Esophagus (tissue), 2 donors: ENCODE results near the gene C1QTNF9B. TPM values are rescaled to one million over a fixed set of nuclear protein-coding genes. Genes with fewer than 3 reads are reported as not detected.

Experiments
- H3K27ac ChIP-seq, 2 donors: one replicate each; pipeline ENCODE4 v1.5.1; 2013; ENCODE audit warnings: low read depth in 2 of 2, mild to moderate bottlenecking in 2 of 2, inconsistent platforms in 1 of 2, low read length in 1 of 2, moderate library complexity in 1 of 2
- H3K27me3 ChIP-seq, 2 donors: one replicate each; pipeline ENCODE4 v1.6.1; 2013; ENCODE audit warnings: low read length in 2 of 2, control low read depth in 1 of 2, mild to moderate bottlenecking in 1 of 2; ENCODE audit not compliant: insufficient read depth in 2 of 2, control insufficient read depth in 1 of 2
- H3K36me3 ChIP-seq, 2 donors: one replicate each; pipeline ENCODE4 v1.6.1; 2013; ENCODE audit warnings: low read length in 1 of 2; ENCODE audit not compliant: control insufficient read depth in 2 of 2, insufficient read depth in 2 of 2
- H3K4me1 ChIP-seq, 2 donors: one replicate each; pipeline ENCODE4 v1.6.1; 2013; ENCODE audit warnings: low read length in 1 of 2; ENCODE audit not compliant: control insufficient read depth in 2 of 2, insufficient read depth in 2 of 2
- H3K4me3 ChIP-seq, 2 donors: one replicate each; pipeline ENCODE4 v1.5.1; 2013; ENCODE audit warnings: low read length in 2 of 2, mild to moderate bottlenecking in 2 of 2, low read depth in 1 of 2, moderate library complexity in 1 of 2
- H3K9me3 ChIP-seq, 2 donors: one replicate each; pipeline ENCODE4 v1.6.1; 2013; ENCODE audit warnings: mild to moderate bottlenecking in 2 of 2, low read depth in 1 of 2, low read length in 1 of 2, moderate library complexity in 1 of 2; ENCODE audit not compliant: control insufficient read depth in 2 of 2, insufficient read depth in 1 of 2
- WGBS, 2 donors: extraction: QIAGEN DNeasy Blood & Tissue Kit; methylation state at CpG; one replicate each; pipeline ENCODE4 v1.1.7; 2013; 5-methylcytosine and 5-hydroxymethylcytosine counted together
- polyA plus RNA-seq, 2 donors: library from polyadenylated mRNA; stranded (reverse); fragments of 200-250 nt; gene quantifications; one replicate each; pipeline ENCODE4 v1.2.3, GENCODE V29; 2013
- donor health status: healthy with polysubstance abuse.
- donor health status: Bipolar disorder and iron deficiency.

C1QTNF9B gene
- polyA plus RNA-seq, 2 donors: 0.04 to 0.16 TPM

GRCh38 chr13:23921451-23921888 is 24.2 kb upstream of the C1QTNF9B start:
- WGBS, 2 donors: 9 to 13% methylated on average over 2 of the region's 2 CpGs
- no peak overlapping the region for H3K27ac ChIP-seq

GRCh38 chr13:23919006-23919405 is 21.7 kb upstream of the C1QTNF9B start:
- no peaks in the 10 kb centered on the region for H3K9me3 ChIP-seq
- WGBS, 2 donors: 95 to 96% methylated on average over 1 of the region's 1 CpG
- H3K4me3 ChIP-seq: no peak overlapping the region
- H3K36me3 ChIP-seq: no peaks in the 10 kb centered on the region
- H3K27me3 ChIP-seq: no peaks in the 10 kb centered on the region
- H3K4me1 ChIP-seq: no peaks in the 10 kb centered on the region
- no peak overlapping the region for H3K27ac ChIP-seq

More at GRCh38 chr13:23921451-23921888, 24.2 kb upstream of the C1QTNF9B start:
- Histone ChIP-seq H3K36me3 (no peaks in the 10 kb centered on the region), H3K4me1 (no peaks in the 10 kb centered on the region), H3K4me3 (no peak overlapping the region), H3K27me3 (no peaks in the 10 kb centered on the region), H3K9me3 (no peaks in the 10 kb centered on the region)

GRCh38 chr13:23918208-23918607 is 20.9 kb upstream of the C1QTNF9B start:
- Histone ChIP-seq H3K36me3 (no peaks in the 10 kb centered on the region), H3K27ac (no peak overlapping the region), H3K4me3 (no peak overlapping the region), H3K4me1 (no peaks in the 10 kb centered on the region), H3K9me3 (no peaks in the 10 kb centered on the region), H3K27me3 (no peaks in the 10 kb centered on the region)
- 73 to 76% methylated on average over 2 of the region's 2 CpGs for WGBS, 2 donors

- WGBS, 2 donors: 56 to 72% methylated on average over 3 of the region's 3 CpGs
- Histone ChIP-seq H3K36me3 (no peaks in the 10 kb centered on the region), H3K9me3 (no peaks in the 10 kb centered on the region), H3K4me1 (no peaks in the 10 kb centered on the region), H3K27ac (no peak overlapping the region), H3K27me3 (no peaks in the 10 kb centered on the region), H3K4me3 (no peak overlapping the region)
These were observed 18.0 kb upstream of the C1QTNF9B start for GRCh38 chr13:23915308-23915707.

- Histone ChIP-seq H3K27me3 (no peaks in the 10 kb centered on the region), H3K36me3 (no peaks in the 10 kb centered on the region), H3K4me3 (no peak overlapping the region), H3K27ac (no peak overlapping the region), H3K9me3 (no peaks in the 10 kb centered on the region), H3K4me1 (no peaks in the 10 kb centered on the region)
- 38 to 45% methylated on average over 1 of the region's 1 CpG for WGBS, 2 donors
These were observed 15.2 kb upstream of the C1QTNF9B start for GRCh38 chr13:23912469-23912868.

GRCh38 chr13:23909606-23910005 is 12.3 kb upstream of the C1QTNF9B start:
- Histone ChIP-seq H3K27ac (no peak overlapping the region), H3K4me1 (no peaks in the 10 kb centered on the region), H3K36me3 (no peaks in the 10 kb centered on the region), H3K27me3 (peaks cover 0 to 2% of the 10 kb centered on the region in 2 donors), H3K9me3 (no peaks in the 10 kb centered on the region), H3K4me3 (no peak overlapping the region)

- H3K9me3 ChIP-seq: no peaks in the 10 kb centered on the region
- H3K4me3 ChIP-seq: no peak overlapping the region
- no peaks in the 10 kb centered on the region for H3K36me3 ChIP-seq
- 89 to 92% methylated on average over 2 of the region's 2 CpGs for WGBS, 2 donors
- no peak overlapping the region for H3K27ac ChIP-seq
- peaks cover 0 to 9% of the 10 kb centered on the region in 2 donors for H3K27me3 ChIP-seq
- peaks cover 0 to 4% of the 10 kb centered on the region in 2 donors for H3K4me1 ChIP-seq
These were observed 8.5 kb upstream of the C1QTNF9B start for GRCh38 chr13:23905766-23906165.

- H3K36me3 ChIP-seq: no peaks in the 10 kb centered on the region
- no peak overlapping the region for H3K27ac ChIP-seq
- no peak overlapping the region for H3K4me3 ChIP-seq
- peaks cover 0 to 4% of the 10 kb centered on the region in 2 donors for H3K4me1 ChIP-seq
- peaks cover 0 to 9% of the 10 kb centered on the region in 2 donors for H3K27me3 ChIP-seq
- WGBS, 2 donors: 54 to 59% methylated on average over 14 to 16 of the region's 16 CpGs
- H3K9me3 ChIP-seq: no peaks in the 10 kb centered on the region
These were observed 6.6 kb upstream of the C1QTNF9B start for GRCh38 chr13:23903906-23904280.

GRCh38 chr13:23902975-23903905 is 5.9 kb upstream of the C1QTNF9B start:
- WGBS, 2 donors: 10 to 13% methylated on average over 57 to 67 of the region's 67 CpGs
- Histone ChIP-seq H3K4me3 (peak overlapping the region; percentile 7 to 16), H3K4me1 (peaks cover 0 to 4% of the 10 kb centered on the region in 2 donors), H3K36me3 (no peaks in the 10 kb centered on the region), H3K27me3 (peaks cover 0 to 9% of the 10 kb centered on the region in 2 donors), H3K27ac (no peak overlapping the region), H3K9me3 (no peaks in the 10 kb centered on the region)

GRCh38 chr13:23901365-23901764 is 4.1 kb upstream of the C1QTNF9B start:
- H3K4me3 ChIP-seq: no peak overlapping the region
- 79 to 84% methylated on average over 4 of the region's 4 CpGs for WGBS, 2 donors

More at GRCh38 chr13:23901365-23901764, 4.1 kb upstream of the C1QTNF9B start:
- H3K4me1 ChIP-seq: peaks cover 0 to 4% of the 10 kb centered on the region in 2 donors
- H3K9me3 ChIP-seq: no peaks in the 10 kb centered on the region
- H3K27ac ChIP-seq: no peak overlapping the region
- no peaks in the 10 kb centered on the region for H3K36me3 ChIP-seq
- peaks cover 0 to 7% of the 10 kb centered on the region in 2 donors for H3K27me3 ChIP-seq
